Erythroblast (primary cell): Measurements from ENCODE around the gene OLFM3.

Experiments used
- GATA1 ChIP-seq: IDR thresholded peaks from 2 replicates; pipeline ENCODE4 v1.6.1; 2011; ENCODE audit warnings: low read depth, mild to moderate bottlenecking, control low read depth, low read length, moderate library complexity
- POLR2A ChIP-seq: IDR thresholded peaks from 2 replicates; pipeline ENCODE4 v1.6.1; 2011; ENCODE audit warnings: mild to moderate bottlenecking, low read length

- no peak for TF ChIP-seq POLR2A
- TF ChIP-seq GATA1 = no peak
Measured at GRCh38 chr1:102045752-102046151, 49.0 kb upstream of the OLFM3 start.
